IMR-90 (cell line): Measurements from ENCODE around the gene PTPRK. TPM values are rescaled to one million over a fixed set of nuclear protein-coding genes. Genes with fewer than 3 reads are reported as not detected.

Source experiments
- ATAC-seq: fragments of 200-7000 bp; cut with Tn5 transposase; 2 replicates; pipeline ENCODE4 v1.9.1; 2020; ENCODE audit warnings: low read depth, mild to moderate bottlenecking, moderate library complexity
- BruUV-seq: library from RNA; stranded (reverse); fragments of 400-500 nt; replicated peaks from 2 replicates; lab custom pipeline; 2021; lab: Mats Ljungman, UMichigan
- CTCF ChIA-PET: fragments of 300-600 bp; formaldehyde crosslinking; extraction: SDS; loops from one replicate; lab custom pipeline; 2021; ENCODE audit warnings: antibody characterized with exemption; lab: Yijun Ruan, JAX
- POLR2A ChIA-PET: fragments of 300-600 bp; sonication (Branson Sonifier 250); formaldehyde crosslinking; loops from one replicate; lab custom pipeline; 2022; ENCODE audit warnings: antibody characterized with exemption; ENCODE audit not compliant: unreplicated experiment; lab: Charles Lee
- DNase-seq: peaks from one replicate; pipeline ENCODE4 v3.0.0; 2013
- H2AFZ ChIP-seq: replicated peaks from 2 replicates; pipeline ENCODE3; 2013; ENCODE audit warnings: low read length, mild to moderate bottlenecking; ENCODE audit not compliant: poor library complexity
- H2AK5ac ChIP-seq: 2 replicates; pipeline ENCODE4 v1.6.1; 2013; ENCODE audit warnings: low read depth, low read length, inconsistent platforms
- H2AK9ac ChIP-seq: replicated peaks from 2 replicates; pipeline ENCODE3; 2013; ENCODE audit warnings: mild to moderate bottlenecking, low read depth, low read length, moderate library complexity; ENCODE audit not compliant: poor library complexity
- H2BK120ac ChIP-seq: 2 replicates; pipeline ENCODE4 v1.6.1; 2013; ENCODE audit warnings: low read depth, low read length, inconsistent platforms
- H2BK15ac ChIP-seq: 3 replicates; pipeline ENCODE4 v1.6.1; 2013; ENCODE audit warnings: low read depth, low read length, inconsistent platforms
- H2BK20ac ChIP-seq: 2 replicates; pipeline ENCODE4 v1.6.1; 2013; ENCODE audit warnings: low read depth, mild to moderate bottlenecking, inconsistent platforms, low read length, moderate library complexity
- H2BK5ac ChIP-seq: 2 replicates; pipeline ENCODE4 v1.6.1; 2013; ENCODE audit warnings: mild to moderate bottlenecking, low read depth, low read length, inconsistent platforms; ENCODE audit not compliant: poor library complexity, severe bottlenecking
- H3K14ac ChIP-seq: replicated peaks from 2 replicates; pipeline ENCODE4 v1.6.1; 2013; ENCODE audit warnings: low read depth, low read length, inconsistent platforms
- H3K18ac ChIP-seq: 2 replicates; pipeline ENCODE4 v1.6.1; 2013; ENCODE audit warnings: low read depth, low read length, control low read depth
- H3K23ac ChIP-seq: 2 replicates; pipeline ENCODE4 v1.6.1; 2013; ENCODE audit warnings: low read depth, low read length, inconsistent platforms
- H3K27ac ChIP-seq: 2 replicates; pipeline ENCODE4 v1.5.1; 2013; ENCODE audit warnings: mild to moderate bottlenecking, control low read depth, low read length; ENCODE audit not compliant: insufficient read depth
- H3K27me3 ChIP-seq: 2 replicates; pipeline ENCODE4 v1.6.1; 2013; ENCODE audit warnings: low read length; ENCODE audit not compliant: control insufficient read depth, insufficient read depth
- H3K36me3 ChIP-seq: 2 replicates; pipeline ENCODE4 v1.6.1; 2013; ENCODE audit warnings: low read length, mixed read lengths; ENCODE audit not compliant: control insufficient read depth, insufficient read depth
- H3K4ac ChIP-seq: 2 replicates; pipeline ENCODE4 v1.6.1; 2013; ENCODE audit warnings: low read depth, low read length, inconsistent platforms
- H3K4me1 ChIP-seq: 2 replicates; pipeline ENCODE4 v1.6.1; 2013; ENCODE audit warnings: low read length, mixed read lengths; ENCODE audit not compliant: control insufficient read depth, insufficient read depth
- H3K4me2 ChIP-seq: 2 replicates; pipeline ENCODE4 v1.6.1; 2013; ENCODE audit warnings: low read depth, mild to moderate bottlenecking, control low read depth, low read length, moderate library complexity
- H3K4me3 ChIP-seq: 2 replicates; pipeline ENCODE4 v1.5.1; 2013; ENCODE audit warnings: low read depth, mild to moderate bottlenecking, control low read depth, low read length, moderate library complexity; ENCODE audit not compliant: insufficient read depth
- H3K56ac ChIP-seq: 2 replicates; pipeline ENCODE4 v1.6.1; 2013; ENCODE audit warnings: low read length, inconsistent platforms; ENCODE audit not compliant: insufficient read depth; ENCODE audit errors: extremely low read depth
- H3K79me1 ChIP-seq, 2 experiments: 2 replicates each; pipeline ENCODE4 v1.6.1; 2013; ENCODE audit warnings: low read length in 2 of 2, inconsistent platforms in 1 of 2, low read depth in 1 of 2
- H3K9ac ChIP-seq: 2 replicates; pipeline ENCODE4 v1.6.1; 2013; ENCODE audit warnings: low read depth, low read length, control low read depth
- H3K9me1 ChIP-seq: 2 replicates; pipeline ENCODE4 v1.6.1; 2013; ENCODE audit warnings: low read length, inconsistent platforms; ENCODE audit not compliant: insufficient read depth
- H3K9me3 ChIP-seq: 2 replicates; pipeline ENCODE4 v1.6.1; 2013; ENCODE audit warnings: low read length; ENCODE audit not compliant: control insufficient read depth, insufficient read depth
- H4K20me1 ChIP-seq: 2 replicates; pipeline ENCODE4 v1.6.1; 2013; ENCODE audit warnings: low read length, inconsistent platforms; ENCODE audit not compliant: insufficient read depth
- H4K5ac ChIP-seq: 2 replicates; pipeline ENCODE4 v1.6.1; 2013; ENCODE audit warnings: mild to moderate bottlenecking, low read depth, low read length, control low read depth
- H4K8ac ChIP-seq, 2 experiments: 2 replicates each; pipeline ENCODE4 v1.6.1; 2013; ENCODE audit warnings: low read depth in 2 of 2, low read length in 2 of 2, control low read depth in 1 of 2, inconsistent platforms in 1 of 2
- H4K91ac ChIP-seq: 2 replicates; pipeline ENCODE4 v1.6.1; 2013; ENCODE audit warnings: low read depth, low read length, inconsistent platforms; ENCODE audit not compliant: insufficient read depth
- FOS ChIP-seq: fragments of 150-350 bp; IDR thresholded peaks from 2 replicates; pipeline ENCODE4 v1.6.1; 2016; ENCODE audit warnings: low read depth, low read length
- MXI1 ChIP-seq: IDR thresholded peaks from 2 replicates; pipeline ENCODE4 v1.6.1; 2012; ENCODE audit warnings: low read depth, mild to moderate bottlenecking, low read length, moderate library complexity, borderline replicate concordance
- WGBS, 2 experiments: methylation state at CpG; one replicate each; pipeline versions ENCODE4 v1.1.5 to v1.1.7; 2013; ENCODE audit warnings: missing lambda C conversion rate in 2 of 2; ENCODE audit not compliant: insufficient read length in 1 of 2; ENCODE audit errors: extremely low coverage in 2 of 2; 5-methylcytosine and 5-hydroxymethylcytosine counted together
- dilution Hi-C: fragments of 300-500 bp; cut with HindIII; formaldehyde crosslinking; loops from one replicate; pipeline ENCODE4 v1.14.3; 2018; ENCODE audit warnings: low sequenced_read_pairs; ENCODE audit not compliant: unreplicated experiment
- in situ Hi-C: fragments of 300-500 bp; cut with MboI; formaldehyde crosslinking; loops from 3 replicates; pipeline ENCODE4 v1.14.3; 2019; ENCODE audit warnings: low sequenced_read_pairs, inconsistent platforms, mixed read lengths
- intact Hi-C: fragments of 100-400 bp; cut with micrococcal nuclease; formaldehyde crosslinking; loops from 2 replicates; pipeline ENCODE4 v1.10.0; 2022
- polyA plus RNA-seq, 3 experiments: library from polyadenylated mRNA; depleted of rRNA; stranded (reverse); fragments of >200 nt; gene quantifications; 2 replicates each; pipeline ENCODE4 v1.2.3, GENCODE V29; 2012; ENCODE audit warnings: low replicate concordance in 1 of 3
- total RNA-seq: library from RNA; depleted of rRNA; stranded (reverse); fragments of >200 nt; gene quantifications from 2 replicates; pipeline ENCODE4 v1.2.3, GENCODE V29; 2012

Gene PTPRK
- total and polyA plus RNA-seq, 2 of the 4 experiments (the other 2 are of a cell fraction) = 18.0 to 80.8 TPM

- intact Hi-C loops (loop anchor here (2.0 kb wide), 1 partner anchor 15 kb away; no protein-coding TSS in a partner anchor), in situ Hi-C loops (no loop called here), dilution Hi-C loops (no loop called here)
- Histone ChIP-seq H3K9me1 (no peaks in the 10 kb centered on the region; the same call in 1 of the 2 replicates), H3K9ac (no peak overlapping the region), H2BK5ac (no peak overlapping the region), H3K14ac (no peak overlapping the region), H3K4me2 (no peak overlapping the region), H3K4me1 (no peaks in the 10 kb centered on the region), H2AK9ac (no peak overlapping the region), H3K18ac (no peak overlapping the region), H3K9me3 (no peaks in the 10 kb centered on the region), H3K36me3 (0 out of 2 replicates have a peak, but pooled peaks cover 1% of the 10 kb centered on the region), H3K56ac (no peak overlapping the region), H2BK15ac (no peak overlapping the region), H4K91ac (no peak overlapping the region), H3K23ac (peak overlapping the region; percentile 12; the same call in 1 of the 2 replicates), H3K4ac (no peak overlapping the region), H2BK120ac (no peak overlapping the region), H3K4me3 (no peak overlapping the region), H3K79me1 (peaks cover 12 to 21% of the 10 kb centered on the region in 2 experiments), H3K27ac (no peak overlapping the region), H4K5ac (no peak overlapping the region), H2AFZ (no peak overlapping the region), H4K8ac (no peak overlapping the region), H2BK20ac (no peak overlapping the region), H3K27me3 (no peaks in the 10 kb centered on the region), H4K20me1 (peaks cover 6% of the 10 kb centered on the region; the same call in 1 of the 2 replicates), H2AK5ac (no peak overlapping the region)
- 88% methylated on average over 1 of the region's 4 CpGs; no CpG with 5 or more reads in 1 of the 2 experiments for WGBS, 2 experiments
- ChIA-PET POLR2A (no interaction called here), CTCF (interaction anchor here (0.5 kb wide), 1 partner anchor 535 kb away, joined by 3 read pairs; no protein-coding TSS in a partner anchor)
- DNase-seq = no peak
- TF ChIP-seq MXI1 = no peak
- TF ChIP-seq FOS = no peak
- ATAC-seq = peak; percentile 51
- no TSS peak for BruUV-seq
Measured at GRCh38 chr6:128389820-128390534, 130.4 kb downstream of the PTPRK start.
